ENCODE results near the gene SETD3.

SETD3 gene

GRCh38 chr14:99378782-99379214, 101.9 kb downstream of the SETD3 start:
- no peak for TF ChIP-seq CTCF (IDR thresholded peaks at IDR 0.05; ENCODE audit: control extremely low read depth, extremely low read depth, low read depth, missing control alignments)
- CTCF ChIA-PET, result interaction anchor here (4.4 kb wide), 1 partner anchor 10 kb away, joined by 22 read pairs; no protein-coding TSS in a partner anchor
- no peak for DNase-seq (ENCODE audit: extremely low spot score)
- POLR2A ChIA-PET, result no interaction called here

- TF ChIP-seq CTCF (IDR thresholded peaks at IDR 0.05; ENCODE audit: control extremely low read depth, extremely low read depth, low read depth, missing control alignments), result no peak
- POLR2A ChIA-PET, result no interaction called here
- CTCF ChIA-PET, result interaction anchor here (4.4 kb wide), 1 partner anchor 11 kb away, joined by 22 read pairs; no protein-coding TSS in a partner anchor
- DNase-seq (ENCODE audit: extremely low spot score), result no peak
These were observed 102.7 kb downstream of the SETD3 start for GRCh38 chr14:99377951-99378350.

- ChIA-PET CTCF (interaction anchor here (1.2 kb wide), 1 partner anchor 14 kb away, joined by 4 read pairs; no protein-coding TSS in a partner anchor), POLR2A (no interaction called here)
- DNase-seq (ENCODE audit: extremely low spot score), result no peak
- no peak for TF ChIP-seq CTCF (IDR thresholded peaks at IDR 0.05; ENCODE audit: control extremely low read depth, extremely low read depth, low read depth, missing control alignments)
These were observed 105.7 kb downstream of the SETD3 start for GRCh38 chr14:99374964-99375363.

GRCh38 chr14:99363616-99364290, 116.9 kb downstream of the SETD3 start:
- ChIA-PET CTCF (no interaction called here), POLR2A (no interaction called here)
- no peak for TF ChIP-seq CTCF (IDR thresholded peaks at IDR 0.05; ENCODE audit: control extremely low read depth, extremely low read depth, low read depth, missing control alignments)
- DNase-seq (ENCODE audit: extremely low spot score), result no peak

GRCh38 chr14:99363051-99363450, 117.6 kb downstream of the SETD3 start:
- TF ChIP-seq CTCF (IDR thresholded peaks at IDR 0.05; ENCODE audit: control extremely low read depth, extremely low read depth, low read depth, missing control alignments), result no peak
- ChIA-PET POLR2A (no interaction called here), CTCF (no interaction called here)
- no peak for DNase-seq (ENCODE audit: extremely low spot score)

- no peak for TF ChIP-seq CTCF (IDR thresholded peaks at IDR 0.05; ENCODE audit: control extremely low read depth, extremely low read depth, low read depth, missing control alignments)
- no peak for DNase-seq (ENCODE audit: extremely low spot score)
- CTCF ChIA-PET, result interaction anchor here (1.0 kb wide), 1 partner anchor 42 kb away, joined by 3 read pairs; no protein-coding TSS in a partner anchor
- POLR2A ChIA-PET, result no interaction called here
These were observed 119.0 kb downstream of the SETD3 start for GRCh38 chr14:99361596-99362215.

Data from GM10248 (cell line).